Body of pancreas (tissue), 4 donors: ENCODE measurements around the gene FOXJ3. TPM values are rescaled to one million over a fixed set of nuclear protein-coding genes. Genes with fewer than 3 reads are reported as not detected.

Source experiments
- ATAC-seq: fragments of 150-250 bp; one replicate; pipeline ENCODE4 v1.9.1; 2016
- DNase-seq, 4 donors: peaks; one replicate each; pipeline ENCODE4 v3.0.0-alpha.2; 2019
- H3K27ac ChIP-seq, 4 donors: fragments of 200-600 bp; sonication (generic); 1 replicate in 3 of 4; 2 replicates in 1 of 4; pipeline versions ENCODE4 v1.5.1 to v1.6.1; 2016 to 2019; ENCODE audit warnings: mild to moderate bottlenecking in 1 of 4, mixed read lengths in 1 of 4, moderate library complexity in 1 of 4
- H3K27me3 ChIP-seq, 2 donors: fragments of 200-600 bp; sonication (generic); one replicate each; pipeline ENCODE4 v1.6.0; 2016; ENCODE audit warnings: mild to moderate bottlenecking in 1 of 2
- H3K36me3 ChIP-seq, 2 donors: fragments of 200-600 bp; sonication (generic); replicated peaks in 1 of 2; 2 replicates each; pipeline ENCODE4 v1.5.1; 2016; ENCODE audit warnings: low read depth in 2 of 2; ENCODE audit not compliant: insufficient read depth in 1 of 2
- H3K4me1 ChIP-seq: fragments of 200-600 bp; sonication (generic); one replicate; pipeline ENCODE4 v1.6.0; 2016
- H3K4me3 ChIP-seq, 2 donors: fragments of 200-600 bp; sonication (generic); 1 replicate in 1 of 2; 2 replicates in 1 of 2; pipeline ENCODE4 v1.5.1; 2016 to 2019
- H3K9me3 ChIP-seq, 3 donors: fragments of 200-600 bp; sonication (generic); 1 replicate in 2 of 3; 2 replicates in 1 of 3; pipeline ENCODE4 v1.5.1; 2016
- POLR2A ChIP-seq, 3 donors: fragments of 450-650 bp; IDR thresholded peaks; one replicate each; pipeline ENCODE4 v1.6.1; 2016; ENCODE audit warnings: antibody characterized with exemption in 3 of 3, mild to moderate bottlenecking in 2 of 3
- WGBS, 2 donors: methylation state at CpG; one replicate each; pipeline ENCODE4 v1.1.5; 2017; 5-methylcytosine and 5-hydroxymethylcytosine counted together
- intact Hi-C: fragments of 100-400 bp; cut with DNase I; formaldehyde crosslinking; loops from one replicate; pipeline ENCODE4 v1.15.1; 2023
- total RNA-seq, 2 donors: library from RNA; depleted of rRNA; stranded (reverse); fragments of >200 nt; gene quantifications; one replicate each; pipeline ENCODE4 v1.1.0, GENCODE V29; 2016
- TF ChIP-seq, protein P1 (sequence below), 7 experiments: fragments of 450-650 bp in 4 of 7; fragments of 200-600 bp in 3 of 7; sonication (generic) in 3 of 7; IDR thresholded peaks; one replicate each; pipeline ENCODE4 v1.5.1; 2016 to 2019; ENCODE audit warnings: antibody characterized with exemption in 7 of 7

The FOXJ3 gene
- total RNA-seq, 2 donors from 2014 or later: 25.2 to 50.4 TPM

DNA sequence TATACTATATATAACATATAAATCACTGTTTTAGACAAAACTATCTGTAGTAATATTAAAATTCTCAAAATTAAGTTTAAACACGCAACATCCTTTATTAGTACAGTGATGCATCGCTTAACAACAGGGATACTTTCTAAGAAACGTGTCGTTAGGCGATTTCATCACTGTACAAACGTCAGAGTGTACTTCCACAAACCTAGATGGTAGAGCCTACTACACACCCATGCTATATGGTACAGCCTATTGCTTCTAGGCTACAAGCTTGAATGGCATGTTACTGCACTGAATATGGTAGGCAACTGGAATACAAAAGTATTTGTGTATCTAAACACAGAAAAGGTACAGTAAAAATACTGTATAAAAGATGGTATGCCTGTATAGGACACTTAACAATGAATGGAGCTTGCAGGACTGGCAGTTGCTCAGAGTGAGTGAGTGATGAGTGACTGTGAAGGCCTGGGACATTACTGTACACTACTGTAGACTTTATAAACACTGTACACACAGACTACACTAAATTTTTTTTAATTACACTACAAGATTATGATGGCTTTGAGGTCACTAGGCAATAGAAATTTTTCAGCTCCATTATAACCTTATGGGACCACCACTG lies 10.5 kb downstream of the FOXJ3 start:
- no peak overlapping the region for H3K27ac ChIP-seq
- no peak overlapping the region for H3K4me3 ChIP-seq
- H3K4me1 ChIP-seq: peaks cover 59% of the 10 kb centered on the region
- no peaks in the 10 kb centered on the region for H3K36me3 ChIP-seq
- no peaks in the 10 kb centered on the region for H3K9me3 ChIP-seq
- TF ChIP-seq, protein P1, sequence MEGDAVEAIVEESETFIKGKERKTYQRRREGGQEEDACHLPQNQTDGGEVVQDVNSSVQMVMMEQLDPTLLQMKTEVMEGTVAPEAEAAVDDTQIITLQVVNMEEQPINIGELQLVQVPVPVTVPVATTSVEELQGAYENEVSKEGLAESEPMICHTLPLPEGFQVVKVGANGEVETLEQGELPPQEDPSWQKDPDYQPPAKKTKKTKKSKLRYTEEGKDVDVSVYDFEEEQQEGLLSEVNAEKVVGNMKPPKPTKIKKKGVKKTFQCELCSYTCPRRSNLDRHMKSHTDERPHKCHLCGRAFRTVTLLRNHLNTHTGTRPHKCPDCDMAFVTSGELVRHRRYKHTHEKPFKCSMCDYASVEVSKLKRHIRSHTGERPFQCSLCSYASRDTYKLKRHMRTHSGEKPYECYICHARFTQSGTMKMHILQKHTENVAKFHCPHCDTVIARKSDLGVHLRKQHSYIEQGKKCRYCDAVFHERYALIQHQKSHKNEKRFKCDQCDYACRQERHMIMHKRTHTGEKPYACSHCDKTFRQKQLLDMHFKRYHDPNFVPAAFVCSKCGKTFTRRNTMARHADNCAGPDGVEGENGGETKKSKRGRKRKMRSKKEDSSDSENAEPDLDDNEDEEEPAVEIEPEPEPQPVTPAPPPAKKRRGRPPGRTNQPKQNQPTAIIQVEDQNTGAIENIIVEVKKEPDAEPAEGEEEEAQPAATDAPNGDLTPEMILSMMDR (IDR thresholded peaks at IDR 0.05): no peak
- TF ChIP-seq POLR2A (IDR thresholded peaks at IDR 0.05): no peak
- DNase-seq: no peak
- WGBS, 2 donors: 71 to 83% methylated on average over 6 of the region's 6 CpGs
- ATAC-seq: no peak
- intact Hi-C loops: no loop called here
- no peaks in the 10 kb centered on the region for H3K27me3 ChIP-seq

DNA sequence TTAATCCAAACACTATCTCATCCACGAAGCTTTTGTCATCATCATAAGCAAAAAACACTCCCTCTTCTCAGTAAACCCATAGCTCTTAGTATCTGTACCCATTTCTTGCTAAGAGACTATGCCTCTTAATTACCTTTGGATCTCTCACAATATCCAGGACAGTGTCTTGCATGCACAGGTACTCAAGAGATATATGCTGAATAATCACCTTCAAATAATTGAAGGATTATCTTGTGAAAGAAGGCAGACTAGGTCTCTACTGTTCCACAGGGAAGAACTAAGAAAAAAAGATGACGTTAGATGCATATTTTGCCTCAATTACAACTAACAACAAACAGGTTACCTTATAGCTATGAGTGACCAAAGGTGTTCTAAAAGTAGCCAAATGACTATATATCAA lies 11.5 kb downstream of the FOXJ3 start:
- Histone ChIP-seq H3K36me3 (no peaks in the 10 kb centered on the region), H3K27me3 (no peaks in the 10 kb centered on the region), H3K4me1 (peaks cover 58% of the 10 kb centered on the region), H3K4me3 (no peak overlapping the region), H3K9me3 (no peaks in the 10 kb centered on the region), H3K27ac (no peak overlapping the region)
- TF ChIP-seq, protein P1 (IDR thresholded peaks at IDR 0.05): no peak
- TF ChIP-seq POLR2A (IDR thresholded peaks at IDR 0.05): no peak
- DNase-seq (no peak), ATAC-seq (no peak)
- WGBS, 2 donors: 67 to 81% methylated on average over 2 of the region's 2 CpGs
- intact Hi-C loops: no loop called here

DNA sequence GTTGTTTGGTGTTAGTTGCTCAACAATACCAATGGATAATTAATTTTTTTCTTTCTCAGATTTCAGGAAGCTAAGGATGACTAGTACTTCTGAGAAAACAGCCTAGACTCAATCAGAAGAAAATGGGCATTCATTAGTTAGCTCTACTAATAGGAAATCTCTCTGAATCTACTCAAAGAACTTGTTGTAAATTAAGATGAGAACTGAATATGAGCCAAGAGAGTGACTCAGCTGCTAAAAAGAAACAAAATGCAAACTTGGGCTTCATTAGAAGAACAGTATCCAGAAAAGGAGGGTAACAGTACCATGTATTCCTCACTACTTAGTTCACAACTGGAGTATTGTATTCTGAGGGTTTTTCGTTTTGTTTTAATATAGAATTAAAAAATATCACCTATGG lies 12.5 kb downstream of the FOXJ3 start:
- H3K27me3 ChIP-seq: no peaks in the 10 kb centered on the region
- no peak overlapping the region for H3K4me3 ChIP-seq
- H3K27ac ChIP-seq: no peak overlapping the region
- ATAC-seq: no peak
- intact Hi-C loops: no loop called here
- 0 to 46% methylated on average over 1 of the region's 1 CpG for WGBS, 2 donors
- DNase-seq: no peak
- no peaks in the 10 kb centered on the region for H3K9me3 ChIP-seq
- no peak for TF ChIP-seq POLR2A (IDR thresholded peaks at IDR 0.05)
- TF ChIP-seq, protein P1 (IDR thresholded peaks at IDR 0.05): no peak
- peaks cover 53% of the 10 kb centered on the region for H3K4me1 ChIP-seq
- H3K36me3 ChIP-seq: no peaks in the 10 kb centered on the region

DNA sequence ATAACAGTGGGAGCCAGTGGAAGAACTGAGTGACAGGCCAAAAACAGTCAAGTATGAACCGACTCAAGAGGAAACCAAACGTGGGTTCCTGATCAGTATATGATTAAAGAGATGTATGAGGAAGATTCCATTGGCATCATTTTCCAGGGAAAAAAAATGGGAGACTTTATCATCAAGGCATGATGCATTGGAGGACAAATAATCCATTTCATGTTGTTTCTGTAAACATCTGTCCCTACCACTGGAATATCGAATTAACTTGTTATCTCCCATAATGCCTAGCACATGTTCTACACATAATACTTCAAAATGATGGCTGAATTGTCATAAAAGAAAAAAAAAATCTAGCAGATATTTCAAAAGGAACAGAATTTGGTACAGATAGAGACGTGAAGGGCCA lies 13.3 kb downstream of the FOXJ3 start:
- H3K4me3 ChIP-seq: no peak overlapping the region
- TF ChIP-seq POLR2A (IDR thresholded peaks at IDR 0.05): no peak
- TF ChIP-seq, protein P1 (IDR thresholded peaks at IDR 0.05): no peak
- H3K27me3 ChIP-seq: no peaks in the 10 kb centered on the region
- ATAC-seq (no peak), DNase-seq (no peak)
- WGBS, 2 donors: 39 to 46% methylated on average over 4 of the region's 4 CpGs
- H3K9me3 ChIP-seq: no peaks in the 10 kb centered on the region
- peaks cover 52% of the 10 kb centered on the region for H3K4me1 ChIP-seq
- intact Hi-C loops: no loop called here
- H3K36me3 ChIP-seq: no peaks in the 10 kb centered on the region
- no peak overlapping the region for H3K27ac ChIP-seq

DNA sequence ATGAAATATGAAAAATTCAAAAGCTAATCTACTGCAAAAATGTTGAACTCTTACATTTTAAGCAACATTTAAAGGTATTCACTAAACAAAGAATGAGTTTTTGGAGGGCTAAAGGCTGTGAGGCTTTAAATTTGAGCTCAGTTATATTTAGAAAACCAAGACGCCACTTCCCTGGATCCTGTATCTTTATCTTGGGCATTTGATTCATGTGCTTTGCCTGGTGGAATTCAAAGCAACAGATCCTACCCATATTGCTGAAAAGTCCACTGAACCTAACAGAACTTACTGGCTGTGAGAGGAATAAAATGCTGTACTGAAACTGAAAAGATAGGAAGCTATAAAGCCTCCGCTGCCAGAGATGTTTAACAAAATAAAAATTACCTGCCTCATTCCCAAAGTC lies 14.3 kb downstream of the FOXJ3 start:
- Histone ChIP-seq H3K36me3 (no peaks in the 10 kb centered on the region), H3K27ac (no peak overlapping the region), H3K9me3 (no peaks in the 10 kb centered on the region), H3K4me1 (peaks cover 62% of the 10 kb centered on the region), H3K27me3 (no peaks in the 10 kb centered on the region), H3K4me3 (no peak overlapping the region)
- no peak for ATAC-seq
- DNase-seq: no peak
- 25 to 26% methylated on average over 2 of the region's 2 CpGs for WGBS, 2 donors
- intact Hi-C loops: no loop called here
- TF ChIP-seq POLR2A (IDR thresholded peaks at IDR 0.05): no peak
- TF ChIP-seq, protein P1 (IDR thresholded peaks at IDR 0.05): no peak
